NCI-H1417 (cell line): ENCODE data around the gene GSDME.
A peak's percentile ranks its signal among the peaks of the same experiment; 100 is the strongest.

Experiments
- DNase-seq, 3 experiments: peaks; one replicate each; lab custom pipeline; 2025; lab: John Stamatoyannopoulos, UW

The GSDME gene

GRCh38 chr7:24653316-24654085 lies 103.8 kb downstream of the GSDME start:
- peak in 1 of 3 experiments; percentile 13 for DNase-seq

GRCh38 chr7:24652251-24652939 lies 104.9 kb downstream of the GSDME start:
- no peak for DNase-seq
